GM10266 (cell line): ENCODE results near the gene PLPPR5.

ENCODE experiments used
- DNase-seq: peaks from one replicate; pipeline ENCODE4 v3.0.0; 2012; ENCODE audit errors: extremely low spot score
- TF ChIP-seq, protein P1 (sequence below): IDR thresholded peaks from 2 replicates; pipeline ENCODE4 v1.5.1; 2012; ENCODE audit warnings: mild to moderate bottlenecking, low read depth; ENCODE audit not compliant: control insufficient read depth, insufficient read depth; ENCODE audit errors: missing control alignments

Gene PLPPR5

DNA sequence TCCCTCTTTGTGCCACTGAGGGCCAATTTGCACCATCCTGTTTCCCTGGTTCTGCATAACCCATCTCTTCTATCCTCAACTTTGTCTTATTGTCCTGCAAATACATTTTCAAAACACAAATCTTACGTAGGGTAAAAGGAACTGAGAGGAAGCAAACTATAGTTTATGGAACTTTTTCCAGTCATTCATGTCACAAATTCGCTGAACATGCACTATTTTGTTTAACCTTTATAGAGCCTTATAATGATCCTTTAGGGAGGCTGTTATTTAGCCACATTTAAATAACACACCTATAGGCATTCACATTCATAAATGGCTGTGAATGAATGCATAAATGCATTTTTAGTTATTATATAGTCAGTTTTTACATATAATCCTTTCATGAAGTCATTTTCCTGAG lies 85.0 kb downstream of the PLPPR5 start:
- TF ChIP-seq, protein P1, sequence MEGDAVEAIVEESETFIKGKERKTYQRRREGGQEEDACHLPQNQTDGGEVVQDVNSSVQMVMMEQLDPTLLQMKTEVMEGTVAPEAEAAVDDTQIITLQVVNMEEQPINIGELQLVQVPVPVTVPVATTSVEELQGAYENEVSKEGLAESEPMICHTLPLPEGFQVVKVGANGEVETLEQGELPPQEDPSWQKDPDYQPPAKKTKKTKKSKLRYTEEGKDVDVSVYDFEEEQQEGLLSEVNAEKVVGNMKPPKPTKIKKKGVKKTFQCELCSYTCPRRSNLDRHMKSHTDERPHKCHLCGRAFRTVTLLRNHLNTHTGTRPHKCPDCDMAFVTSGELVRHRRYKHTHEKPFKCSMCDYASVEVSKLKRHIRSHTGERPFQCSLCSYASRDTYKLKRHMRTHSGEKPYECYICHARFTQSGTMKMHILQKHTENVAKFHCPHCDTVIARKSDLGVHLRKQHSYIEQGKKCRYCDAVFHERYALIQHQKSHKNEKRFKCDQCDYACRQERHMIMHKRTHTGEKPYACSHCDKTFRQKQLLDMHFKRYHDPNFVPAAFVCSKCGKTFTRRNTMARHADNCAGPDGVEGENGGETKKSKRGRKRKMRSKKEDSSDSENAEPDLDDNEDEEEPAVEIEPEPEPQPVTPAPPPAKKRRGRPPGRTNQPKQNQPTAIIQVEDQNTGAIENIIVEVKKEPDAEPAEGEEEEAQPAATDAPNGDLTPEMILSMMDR, result no peak
- DNase-seq, result no peak

DNA sequence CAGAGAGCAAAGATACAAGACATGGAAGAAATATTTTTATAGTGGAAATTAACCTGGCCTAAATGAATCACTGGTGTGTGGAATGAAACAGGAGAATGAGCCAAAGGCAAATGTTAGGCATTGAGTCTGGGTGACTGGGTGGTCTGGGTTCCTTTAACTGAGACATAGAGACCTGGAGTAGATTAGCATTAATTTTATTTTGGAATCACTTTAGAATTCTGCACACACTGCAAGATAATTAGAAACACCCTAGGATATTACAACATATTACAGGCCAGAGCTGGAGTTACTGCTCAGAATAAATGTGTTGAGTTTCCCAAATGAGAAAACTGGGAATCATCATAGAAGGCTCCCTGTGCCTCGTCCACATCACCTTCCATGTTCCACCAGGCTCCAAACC lies 85.5 kb downstream of the PLPPR5 start:
- TF ChIP-seq, protein P1, result no peak
- DNase-seq, result no peak

DNA sequence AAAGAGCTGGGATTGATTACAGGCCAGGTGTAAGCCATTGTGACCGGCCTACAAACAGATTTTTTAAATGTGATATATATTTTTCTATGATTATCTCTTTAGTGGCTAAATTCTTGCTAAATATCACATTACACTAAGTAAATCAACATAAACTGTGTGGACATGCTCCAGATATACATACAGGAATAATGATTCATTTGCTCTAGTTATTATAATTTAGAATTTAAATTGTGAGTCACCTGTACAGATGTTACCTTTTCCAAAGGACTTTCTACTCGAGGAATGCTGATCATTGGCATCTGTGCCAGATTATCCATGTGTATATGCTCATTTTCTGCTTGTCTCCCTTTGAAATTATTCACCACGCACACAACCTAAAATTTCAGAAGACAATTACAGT lies 90.1 kb downstream of the PLPPR5 start:
- no peak for DNase-seq

DNA sequence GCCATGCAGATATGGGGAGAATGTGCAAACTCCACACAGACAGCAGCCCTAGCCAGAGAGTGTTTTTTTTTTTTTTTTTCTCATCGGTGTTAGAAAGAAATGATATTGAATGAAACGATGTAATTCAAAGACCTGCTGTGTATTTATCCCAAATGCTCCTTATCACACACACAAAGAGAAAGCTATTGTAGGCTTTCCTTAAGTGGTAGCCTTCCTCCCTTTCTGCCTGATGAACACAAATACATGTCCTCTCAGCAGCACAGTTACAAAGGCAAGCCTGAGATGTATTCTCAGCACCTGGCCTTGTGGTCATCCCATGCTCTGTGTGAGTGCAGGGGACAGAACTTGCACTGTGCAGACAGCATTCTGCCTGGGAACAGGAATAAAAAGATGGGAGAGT lies 93.8 kb downstream of the PLPPR5 start:
- TF ChIP-seq, protein P1, result no peak
- DNase-seq, result no peak

More for the DNA sequence above, 90.1 kb downstream of the PLPPR5 start:
- TF ChIP-seq, protein P1, result no peak

DNA sequence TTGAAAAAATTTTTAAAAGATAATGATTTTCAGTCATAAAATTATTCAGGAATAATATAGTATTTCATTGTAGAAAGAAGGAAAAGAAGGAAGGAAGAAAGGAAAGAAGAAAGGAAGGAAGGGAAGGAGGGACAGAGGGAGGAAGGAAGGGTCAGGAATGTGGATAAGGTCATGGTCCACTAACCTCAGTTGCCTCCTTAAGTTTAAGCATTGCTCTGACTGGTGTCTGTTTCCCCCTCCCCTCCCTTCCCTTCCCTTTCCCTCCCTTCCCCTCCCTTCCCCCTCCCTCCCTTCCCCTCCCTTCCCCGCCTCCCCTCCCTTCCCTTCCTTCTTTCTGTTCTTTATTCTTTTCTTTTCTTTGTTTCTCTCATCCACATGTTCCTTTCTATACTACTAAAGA lies 95.7 kb downstream of the PLPPR5 start:
- TF ChIP-seq, protein P1, result no peak
- DNase-seq, result no peak

DNA sequence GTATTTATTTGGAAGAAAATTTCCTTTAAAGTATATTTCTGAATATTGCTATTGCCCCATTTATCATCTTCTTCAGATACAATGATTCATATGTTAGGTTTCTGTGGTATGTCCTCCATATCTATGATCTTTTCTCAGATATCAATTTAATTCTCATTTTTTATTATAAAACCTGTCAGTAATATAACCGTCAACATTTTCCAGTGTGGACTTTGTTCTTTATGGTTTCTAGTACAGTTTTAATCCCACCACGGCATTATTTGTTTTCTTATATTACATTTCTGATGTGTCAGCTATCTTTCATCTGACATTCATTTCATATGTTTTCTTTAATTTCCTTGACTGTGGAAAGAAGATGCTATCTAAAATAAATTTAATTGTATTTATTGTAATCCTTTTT lies 97.9 kb downstream of the PLPPR5 start:
- TF ChIP-seq, protein P1, result no peak
- no peak for DNase-seq

DNA sequence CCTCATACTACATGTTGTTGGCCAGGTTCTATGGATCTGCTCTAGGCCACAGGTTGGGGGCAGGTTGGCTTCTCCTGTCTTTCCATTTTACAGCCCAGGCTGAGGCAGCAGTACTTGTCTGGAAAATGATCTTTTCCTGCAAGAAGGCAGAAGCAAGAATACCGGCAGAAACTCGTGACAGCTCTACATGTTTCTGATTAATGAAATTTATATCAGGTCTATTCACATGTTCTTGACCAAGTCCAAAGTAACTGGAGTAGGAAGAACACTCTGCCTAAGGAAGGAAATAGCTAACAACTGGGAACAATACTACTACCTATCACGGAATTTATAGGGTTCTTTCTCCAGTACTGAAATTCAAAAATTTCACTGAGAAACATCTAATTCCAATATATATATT lies 98.3 kb downstream of the PLPPR5 start:
- TF ChIP-seq, protein P1, result no peak
- no peak for DNase-seq

DNA sequence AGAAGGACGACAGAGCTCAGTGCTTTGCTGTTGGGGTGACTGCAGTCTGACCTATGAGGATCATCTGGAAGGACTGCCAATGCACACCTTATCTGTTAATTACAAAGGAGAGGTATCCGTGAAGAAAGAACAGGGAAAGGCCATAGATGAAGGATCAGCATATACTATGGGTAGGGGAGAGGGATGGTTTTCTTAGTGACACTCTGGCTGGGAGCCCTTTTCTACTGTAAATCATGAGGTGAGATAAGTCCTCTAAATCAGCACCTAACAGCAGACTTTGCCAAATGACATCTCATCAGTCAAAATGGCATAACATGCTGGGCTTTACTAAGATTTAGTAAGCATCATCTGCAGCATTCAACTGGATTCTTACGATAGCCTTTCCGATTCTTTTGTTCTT lies 100.0 kb downstream of the PLPPR5 start:
- TF ChIP-seq, protein P1, result no peak
- no peak for DNase-seq
